Urothelium cell line (cell line): Measurements from ENCODE around the gene LILRB2.
"Not testable (repeated sequence)": the region's sequence is repeated elsewhere in the genome, so short reads cannot be mapped to it uniquely, and the experiment has no call there.

Experiments
- DNase-seq: peaks from one replicate; pipeline ENCODE4 v3.0.0; 2011; ENCODE audit warnings: low spot score, mixed read lengths
- FAIRE-seq: peaks from 2 replicates; lab custom pipeline; 2011; peaks lifted over from hg19 to GRCh38; lab: Jason Lieb, UNC

Gene LILRB2

GRCh38 chr19:54247106-54247930, 33.6 kb downstream of the LILRB2 start:
- DNase-seq = no peak
- FAIRE-seq = no peak

GRCh38 chr19:54245936-54246335, 35.0 kb downstream of the LILRB2 start:
- no peak for FAIRE-seq
- DNase-seq = no peak

- not testable (repeated sequence) for DNase-seq, FAIRE-seq
These were observed 37.1 kb downstream of the LILRB2 start for GRCh38 chr19:54243809-54244208.

- not testable (repeated sequence) for FAIRE-seq, DNase-seq
These were observed 38.3 kb downstream of the LILRB2 start, which contains the start of gene LILRA6 for GRCh38 chr19:54242646-54243045. TSS of gene LILRA6 (minus strand) at chr19:54242790.

- DNase-seq, FAIRE-seq: not testable (repeated sequence)
These were observed 38.7 kb downstream of the LILRB2 start for GRCh38 chr19:54242234-54242633.

GRCh38 chr19:54240372-54241336, 40.3 kb downstream of the LILRB2 start:
- not testable (repeated sequence) for DNase-seq, FAIRE-seq

- not testable (repeated sequence) for FAIRE-seq, DNase-seq
These were observed 41.2 kb downstream of the LILRB2 start for GRCh38 chr19:54239491-54240371.

- DNase-seq (no peak), FAIRE-seq (no peak)
These were observed 47.0 kb downstream of the LILRB2 start for GRCh38 chr19:54233941-54234340.

- FAIRE-seq (no peak), DNase-seq (peak; percentile 75)
These were observed 49.6 kb downstream of the LILRB2 start for GRCh38 chr19:54231077-54231931.

- DNase-seq (no peak), FAIRE-seq (no peak)
These were observed 50.9 kb downstream of the LILRB2 start for GRCh38 chr19:54230031-54230430.

GRCh38 chr19:54229146-54229545, 51.8 kb downstream of the LILRB2 start:
- FAIRE-seq (no peak), DNase-seq (no peak)

- not testable (repeated sequence) for FAIRE-seq, DNase-seq
These were observed 56.3 kb downstream of the LILRB2 start for GRCh38 chr19:54224619-54225018.

- FAIRE-seq, DNase-seq: not testable (repeated sequence)
These were observed 57.0 kb downstream of the LILRB2 start for GRCh38 chr19:54223937-54224281.
